ENCODE measurements around the gene MTSS2.
A peak's percentile ranks its signal among the peaks of the same experiment; 100 is the strongest.
"Not testable (repeated sequence)": the region's sequence is repeated elsewhere in the genome, so short reads cannot be mapped to it uniquely, and the experiment has no call there.

Gene MTSS2

DNA sequence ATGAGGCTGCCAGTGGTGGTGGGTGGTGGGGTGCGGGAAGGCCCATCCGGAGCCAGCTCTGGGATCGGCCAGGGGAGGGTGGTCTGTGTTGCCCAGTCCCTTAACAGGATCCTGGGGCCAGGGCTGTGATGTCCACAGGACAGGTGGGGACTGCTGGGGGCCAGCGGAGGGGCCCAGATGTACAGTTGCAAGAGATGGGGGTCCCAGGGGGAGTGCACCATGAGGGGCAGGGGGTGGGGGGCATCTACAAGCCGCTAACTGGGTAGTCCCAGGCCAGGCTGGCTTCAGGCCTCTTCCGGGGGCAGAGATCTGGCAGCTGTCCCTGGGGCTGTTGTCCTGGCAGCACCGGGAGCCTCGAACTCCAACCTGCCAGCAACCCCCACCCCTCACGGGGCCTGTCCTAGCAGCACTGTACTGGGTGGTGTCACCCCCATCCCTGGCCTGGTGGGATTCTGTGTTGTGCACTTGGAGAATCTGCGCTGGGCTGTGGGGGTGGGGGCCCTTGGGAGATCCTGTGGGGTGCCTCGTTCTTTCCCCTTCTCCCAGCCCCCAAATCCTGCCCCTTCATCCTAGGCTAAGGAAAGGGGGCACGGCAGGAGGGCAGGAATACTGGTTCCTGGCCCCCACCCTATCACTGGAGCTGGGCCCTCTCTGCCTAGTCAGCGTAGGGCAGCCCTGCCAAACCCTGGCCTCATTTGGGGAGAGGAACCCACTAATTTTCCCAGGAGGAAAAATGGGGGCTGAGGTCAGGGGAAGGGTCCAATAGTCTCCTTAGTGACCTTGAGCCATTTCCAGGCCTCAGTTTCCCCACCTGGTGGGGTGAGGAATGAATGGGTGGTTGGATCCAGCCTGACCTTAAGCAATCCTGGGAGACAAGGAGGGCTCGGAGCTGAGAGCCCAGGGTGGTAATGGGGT is 1.4 kb downstream of the MTSS2 start:
- no peak for DNase-seq

DNA sequence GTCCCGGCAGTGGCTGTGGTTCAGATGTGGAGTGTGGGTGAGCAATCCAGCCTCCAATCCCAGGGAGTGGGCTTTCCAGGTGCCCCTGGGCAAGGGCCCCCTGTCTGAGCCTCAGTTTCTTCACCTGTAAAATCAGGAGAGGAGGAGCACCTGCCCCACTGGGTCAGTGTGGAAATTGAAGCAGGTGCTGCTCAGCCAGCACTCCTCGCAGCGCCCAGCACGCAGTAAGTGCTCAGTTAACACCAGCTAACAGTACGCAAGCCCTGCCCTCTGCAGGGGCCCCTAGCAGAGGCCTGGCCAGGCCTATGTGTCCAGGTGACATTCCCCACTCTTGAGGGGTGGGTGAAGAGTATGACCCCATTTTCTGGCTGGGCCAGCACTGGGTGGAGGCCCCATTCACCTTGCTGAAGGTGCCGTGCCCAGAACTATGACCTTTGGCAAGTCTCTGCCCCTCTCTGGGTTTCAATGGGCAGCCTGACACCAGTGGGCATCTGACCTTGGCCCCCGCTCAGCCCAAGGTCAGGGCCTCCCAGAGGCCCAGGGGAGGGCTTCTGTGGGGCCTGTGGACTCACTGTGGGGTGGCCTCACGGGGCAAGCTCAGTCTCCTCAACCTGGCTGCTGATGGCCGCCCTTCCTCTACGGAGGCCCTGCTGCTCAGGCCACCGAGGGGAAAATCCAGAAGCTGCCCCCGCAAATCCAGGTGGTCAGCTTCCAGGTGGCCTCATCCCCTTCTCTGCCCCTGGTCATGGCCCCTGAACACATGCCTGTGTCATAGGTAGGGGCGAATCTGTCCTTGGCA is 2.5 kb downstream of the MTSS2 start:
- no peak for DNase-seq

DNA sequence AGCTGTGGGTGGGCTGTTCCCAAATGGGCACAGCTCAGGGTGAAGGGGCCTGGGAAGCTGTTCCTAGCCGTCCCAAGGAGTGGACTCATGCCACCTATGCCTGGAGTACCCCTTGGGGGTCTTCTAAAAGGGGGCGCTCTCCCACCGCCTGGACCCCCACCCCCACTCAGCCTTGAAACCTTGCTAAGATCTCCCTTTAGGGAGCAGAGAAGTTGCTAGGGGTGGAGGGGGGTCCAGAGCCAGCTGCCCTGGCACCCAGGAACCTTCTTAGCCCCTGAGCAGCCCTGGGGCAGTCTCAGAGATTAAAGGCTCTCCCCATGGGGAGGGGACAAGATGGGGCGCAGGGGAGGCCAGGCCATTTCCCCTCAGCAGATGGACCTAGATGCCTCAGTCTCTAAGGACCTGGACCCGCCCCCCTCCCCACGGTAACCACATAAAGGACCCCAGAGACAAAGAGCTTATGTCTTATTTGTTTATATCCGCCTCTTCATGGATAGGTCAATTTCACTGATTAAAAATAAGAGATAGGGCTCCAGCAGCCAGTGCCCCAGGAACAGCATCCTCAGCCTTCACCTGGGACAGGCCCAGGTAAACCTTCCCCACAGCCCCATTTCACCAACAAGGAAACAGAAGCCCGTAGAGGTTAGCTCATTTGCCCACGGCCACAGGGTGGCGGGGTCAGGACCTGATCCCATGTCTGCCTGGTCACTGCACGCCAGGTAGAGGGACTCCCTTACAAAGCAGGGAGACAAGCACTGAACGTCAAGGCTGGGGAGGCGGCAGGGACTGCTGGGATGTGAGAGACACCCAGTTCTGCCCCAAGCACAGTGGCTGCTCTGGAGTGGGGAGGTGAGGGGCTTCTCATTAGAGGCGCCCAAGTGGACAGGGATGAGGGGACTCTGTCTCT is 3.4 kb downstream of the MTSS2 start:
- DNase-seq = no peak

DNA sequence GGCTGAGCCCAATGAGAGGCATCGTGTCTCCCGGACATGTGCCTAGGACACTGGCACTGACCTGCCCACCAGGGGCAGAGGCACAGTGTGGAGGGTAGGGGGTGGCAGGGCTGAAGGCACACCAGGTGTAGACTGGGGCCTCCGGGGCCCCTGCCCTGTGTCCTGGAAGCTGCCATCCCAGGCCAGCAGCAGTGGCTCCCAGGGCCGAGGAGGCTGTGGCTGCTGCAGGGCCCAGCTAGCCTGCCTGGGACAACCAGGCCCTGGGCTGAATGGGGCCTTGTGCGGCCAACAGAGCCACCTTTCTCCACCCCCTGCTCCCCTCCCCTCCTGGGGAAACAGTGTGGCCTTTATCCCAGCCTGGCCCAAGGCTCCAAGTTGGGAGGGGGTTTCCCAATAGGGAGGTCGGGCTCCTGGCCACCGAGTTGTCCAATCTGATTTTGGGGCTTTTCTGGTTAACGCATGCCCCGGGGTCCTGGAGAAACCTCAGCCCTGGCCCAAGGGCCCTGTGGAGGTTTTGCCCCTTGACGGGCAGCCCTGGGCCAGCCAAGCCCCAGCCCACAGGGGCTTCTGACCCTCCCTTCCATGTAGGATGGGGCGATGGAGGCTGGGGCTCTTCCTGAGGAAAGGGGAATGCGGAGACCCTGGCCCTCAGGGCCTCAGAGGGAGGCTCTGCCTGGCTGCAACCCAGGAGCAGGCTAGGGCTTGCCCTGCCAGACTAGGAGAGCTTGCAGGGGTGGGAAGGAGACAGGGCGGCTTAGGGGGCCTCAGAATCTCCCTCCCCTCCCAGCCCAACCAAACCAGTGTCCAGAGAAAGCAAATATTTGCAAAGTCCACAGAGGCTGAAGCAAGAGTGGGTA is 4.2 kb downstream of the MTSS2 start:
- no peak for DNase-seq

DNA sequence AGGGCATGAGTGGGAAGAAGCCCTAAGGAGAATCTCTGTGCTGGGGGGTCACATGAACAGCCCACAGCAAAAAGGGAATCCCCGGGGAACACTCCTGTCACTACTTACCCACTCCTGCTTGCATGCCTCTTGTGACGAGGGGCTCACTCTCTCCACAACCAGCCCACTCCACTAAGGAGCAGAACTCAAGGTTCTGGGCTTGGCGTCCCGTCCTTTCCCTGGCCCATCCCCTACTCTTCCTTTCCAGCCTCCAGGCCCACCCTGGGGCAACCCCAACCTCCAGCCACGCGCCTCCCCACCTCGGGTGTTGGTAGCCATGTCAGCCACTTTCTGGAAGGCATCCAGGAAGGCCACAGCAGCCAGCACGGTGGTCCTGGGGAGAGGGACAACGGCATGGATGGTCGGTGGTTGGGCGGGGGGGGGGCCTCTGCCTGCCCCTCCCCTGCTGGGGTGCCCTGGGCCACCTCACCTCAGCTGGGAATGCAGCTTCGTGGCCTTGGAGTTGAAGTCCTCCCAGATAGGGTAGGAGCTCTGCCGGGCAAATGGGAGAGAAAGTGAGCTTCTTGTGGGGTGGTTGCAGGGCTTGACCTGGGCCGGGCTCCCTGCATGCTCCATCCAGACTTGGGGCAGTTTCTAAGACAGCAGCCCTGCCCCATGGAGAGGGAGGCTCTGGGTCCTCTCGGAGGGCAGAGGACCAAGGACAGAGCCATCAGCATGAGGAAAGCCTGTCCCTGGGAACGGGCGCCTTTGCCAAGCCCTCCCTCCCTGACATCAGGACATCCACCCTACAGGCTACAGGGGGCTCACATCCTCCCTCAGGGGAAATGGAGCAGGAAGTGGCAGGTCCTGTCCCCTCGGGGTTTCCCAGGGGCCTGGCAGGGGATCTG is 5.1 kb downstream of the MTSS2 start:
- DNase-seq = no peak

DNA sequence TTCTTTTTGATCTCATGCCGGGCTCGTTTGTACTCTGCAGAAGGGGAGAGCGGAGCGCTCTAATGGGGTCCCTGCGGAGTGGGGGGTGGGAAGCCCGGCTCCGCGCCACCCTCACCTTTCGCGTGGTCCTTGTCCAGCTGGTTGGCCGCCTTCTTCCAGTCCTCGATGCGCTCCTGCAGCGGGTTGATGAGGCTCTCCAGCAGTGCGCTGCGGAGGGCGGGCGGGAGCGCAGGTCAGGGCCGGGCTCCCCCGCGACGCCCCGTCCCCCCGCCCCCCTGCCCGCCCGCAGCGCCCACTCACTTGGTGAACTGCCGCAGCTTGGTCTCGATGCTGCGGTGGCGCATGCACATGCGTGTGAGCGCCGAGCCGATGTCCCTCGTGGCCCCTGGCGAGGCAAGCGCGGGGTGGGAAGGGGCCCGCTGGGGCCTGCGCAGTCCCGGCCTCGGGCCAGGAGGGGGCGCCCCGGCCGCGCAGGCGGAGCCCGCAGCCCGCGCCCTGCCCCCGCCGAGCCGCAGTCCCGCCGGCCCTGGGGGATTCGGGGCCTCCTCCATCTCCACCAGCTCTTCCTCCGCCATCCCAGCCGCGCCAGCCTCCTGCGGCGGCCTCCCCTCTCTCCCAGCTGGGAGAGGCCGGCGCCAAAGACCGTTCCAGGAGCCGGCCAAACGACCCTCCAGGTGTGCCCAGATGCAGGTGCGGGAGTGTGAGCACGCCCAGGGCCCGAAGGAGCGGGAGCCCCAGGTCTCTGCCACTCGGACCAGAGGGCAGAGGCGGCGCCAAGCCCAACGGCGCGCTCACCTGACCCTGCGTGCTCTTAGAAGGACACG is 6.0 kb downstream of the MTSS2 start:
- DNase-seq = peak in 1 of 3 donors; percentile 28

DNA sequence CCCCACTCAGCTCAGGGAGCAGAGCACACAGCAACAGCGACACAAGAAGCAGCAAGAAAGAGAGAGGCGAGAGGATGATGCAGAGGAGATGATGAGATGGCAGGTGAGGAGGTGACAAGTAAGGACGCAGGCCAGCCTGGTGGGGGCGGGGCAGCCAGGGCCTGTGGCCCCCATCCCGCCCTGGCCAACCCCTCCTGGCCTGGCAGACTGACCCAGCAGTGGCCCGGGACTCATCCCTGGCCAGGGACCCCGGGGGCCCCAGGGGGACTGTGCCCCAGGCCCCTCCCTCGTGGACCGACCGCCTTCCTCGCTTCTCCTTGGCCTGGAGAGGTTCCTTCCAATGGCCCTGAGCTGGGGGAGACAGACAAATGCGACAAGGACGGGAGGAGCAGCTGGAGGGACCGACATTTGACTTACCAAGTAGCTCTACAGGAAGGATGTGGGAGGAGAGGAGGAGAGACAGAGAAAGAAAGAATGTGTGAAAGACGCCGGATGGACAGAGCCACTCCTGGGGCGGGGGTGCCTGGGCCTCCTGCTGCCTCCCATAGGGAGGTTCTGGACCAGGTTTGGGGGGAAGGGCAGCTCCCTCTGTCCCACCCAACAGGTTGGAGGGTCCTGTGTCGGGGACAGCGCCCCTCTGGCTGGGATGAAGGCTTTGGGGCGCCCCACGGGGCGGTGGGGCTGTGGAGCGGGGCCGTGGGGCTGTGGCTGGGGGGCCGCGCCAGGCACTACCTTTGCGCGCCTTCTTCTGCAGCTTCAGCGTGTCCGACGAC is 6.8 kb downstream of the MTSS2 start:
- DNase-seq = no peak

DNA sequence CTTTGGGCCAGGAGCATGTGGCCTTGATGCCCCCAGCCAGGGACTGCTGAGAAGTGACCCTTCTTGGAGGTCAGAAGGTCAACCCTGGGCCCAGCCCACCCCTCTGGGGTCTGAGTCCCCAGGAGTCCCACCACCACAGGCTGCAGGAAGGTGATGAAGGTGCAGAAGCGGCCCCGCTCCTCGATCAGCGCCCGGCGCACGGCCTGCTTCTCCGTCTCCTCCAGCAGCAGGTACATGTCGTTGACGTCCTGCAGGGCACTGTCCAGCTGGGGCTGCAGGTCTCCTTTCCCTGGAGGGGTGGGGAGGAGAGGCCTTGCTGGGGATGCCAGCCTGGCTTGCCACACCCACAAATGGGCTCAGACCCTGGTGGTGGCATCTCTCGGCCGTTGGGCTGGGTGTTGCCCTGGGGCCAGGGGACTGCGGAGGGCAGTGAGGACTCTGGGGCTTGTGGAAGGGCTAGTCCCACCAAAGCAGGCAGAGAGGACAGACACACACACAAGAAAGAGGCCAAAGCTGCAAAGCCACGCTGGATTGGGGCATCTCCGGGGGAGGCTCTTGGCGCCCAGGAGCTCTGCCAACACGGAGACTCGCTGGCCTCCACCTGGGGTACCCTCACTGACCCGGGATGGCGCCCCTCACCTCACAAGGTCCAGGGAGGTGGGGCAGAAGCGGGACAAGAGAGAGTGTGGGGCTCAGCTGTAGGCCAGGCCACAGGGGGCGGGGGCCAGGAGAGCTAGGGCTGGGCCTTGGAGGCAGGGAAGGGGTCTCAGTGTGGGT is 7.5 kb downstream of the MTSS2 start:
- no peak for DNase-seq

DNA sequence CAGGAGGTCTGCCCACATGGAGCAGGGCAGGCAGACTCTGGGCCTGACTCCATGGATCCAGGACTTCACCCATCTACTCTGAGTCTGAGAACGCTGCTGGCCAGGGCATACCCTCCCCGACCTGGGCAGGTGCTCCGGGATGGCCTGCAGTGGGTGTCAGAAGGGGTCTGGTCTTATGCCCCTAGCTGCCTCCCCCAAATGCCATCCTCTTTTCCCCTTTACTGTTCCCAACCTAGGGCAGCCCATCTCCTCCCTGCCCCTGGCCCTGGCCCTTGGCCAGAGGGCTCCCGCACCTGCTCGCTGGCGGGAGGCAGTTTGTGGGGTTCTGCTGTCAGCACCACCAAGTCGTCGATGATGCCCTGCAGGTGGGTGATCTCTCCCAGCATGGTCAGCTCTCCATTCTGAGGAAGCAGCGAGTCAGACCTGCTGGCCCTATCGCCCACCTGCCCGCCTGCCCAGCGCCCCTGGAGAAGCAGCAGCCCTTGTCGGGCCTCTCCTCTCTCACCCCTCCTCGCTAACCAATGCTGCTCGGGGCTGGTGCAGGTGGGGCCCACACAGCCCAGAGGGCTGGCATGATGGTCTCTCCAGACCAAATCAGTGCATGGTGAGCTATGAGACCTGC is 8.2 kb downstream of the MTSS2 start:
- no peak for DNase-seq

DNA sequence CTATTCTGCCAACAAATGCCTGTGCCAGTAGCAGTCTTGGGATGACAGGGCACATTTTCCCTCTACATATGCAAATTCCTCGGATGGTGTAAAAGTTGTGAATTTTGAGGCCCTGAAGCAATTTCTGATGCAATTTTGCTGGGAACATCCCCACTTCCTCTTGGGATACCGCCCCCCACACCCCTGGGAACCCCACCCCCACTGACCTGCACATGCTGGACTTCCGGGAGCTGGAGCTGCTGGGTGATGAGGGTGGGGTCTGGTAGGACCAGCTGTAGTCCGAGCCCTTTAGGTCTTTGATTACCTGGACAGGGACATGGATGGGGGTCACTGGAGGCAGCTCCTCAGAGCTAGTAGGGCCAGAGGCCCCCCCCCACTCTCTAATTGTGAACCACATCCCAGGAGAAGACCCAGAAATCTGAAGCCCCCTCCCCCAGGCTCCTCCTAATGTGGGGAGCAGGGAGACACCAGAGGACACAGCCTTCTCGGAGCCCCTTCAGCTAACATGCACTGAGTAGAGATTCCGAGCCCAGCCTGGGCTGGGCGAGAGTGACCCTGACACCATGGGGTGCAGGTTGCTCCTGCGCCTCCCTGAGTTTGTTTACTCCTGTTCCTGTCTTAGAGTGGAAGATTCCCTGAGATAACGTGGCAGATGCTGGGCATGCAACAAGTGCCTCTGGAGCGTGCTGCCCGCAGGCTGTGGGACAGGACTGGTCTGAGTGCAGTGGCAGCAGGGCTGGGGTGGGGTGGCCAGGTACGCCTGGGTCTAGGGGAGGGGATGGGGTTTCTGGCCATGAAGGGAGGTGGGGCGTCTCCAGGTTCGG is 9.0 kb downstream of the MTSS2 start:
- peak in 1 of 3 donors; percentile 9 for DNase-seq

DNA sequence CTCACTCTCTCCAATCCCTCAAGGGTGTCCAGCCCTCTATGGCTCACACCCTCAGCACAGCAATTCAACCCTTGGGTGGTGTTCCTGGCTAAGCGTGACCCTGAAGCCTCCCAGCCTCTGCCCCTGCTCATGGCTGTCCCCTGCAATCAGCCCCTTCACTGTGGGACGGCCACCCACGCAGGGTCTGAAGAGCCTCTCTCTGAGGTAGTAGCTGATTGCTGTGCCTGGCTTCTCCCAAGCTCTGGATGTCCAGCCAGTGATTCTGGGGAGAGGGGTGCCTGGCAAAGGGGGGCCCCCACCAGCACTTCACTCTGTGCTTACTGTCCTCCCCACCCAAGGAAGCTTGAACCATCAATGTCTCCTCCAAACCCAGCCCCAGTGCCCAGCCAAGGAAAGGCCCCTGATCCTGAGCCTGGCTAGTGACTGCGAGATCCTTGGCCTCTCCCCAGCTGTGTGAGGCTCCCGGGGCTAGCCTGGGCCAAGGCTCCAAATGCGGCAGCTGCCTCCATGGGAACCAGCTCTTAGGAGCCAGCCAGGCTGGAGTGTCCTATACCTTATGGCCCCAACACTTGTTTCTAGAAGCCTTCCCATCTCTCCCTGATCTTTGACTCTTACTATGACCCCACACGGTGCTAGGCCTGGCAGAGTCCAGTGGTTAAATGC is 9.9 kb downstream of the MTSS2 start:
- no peak for DNase-seq

DNA sequence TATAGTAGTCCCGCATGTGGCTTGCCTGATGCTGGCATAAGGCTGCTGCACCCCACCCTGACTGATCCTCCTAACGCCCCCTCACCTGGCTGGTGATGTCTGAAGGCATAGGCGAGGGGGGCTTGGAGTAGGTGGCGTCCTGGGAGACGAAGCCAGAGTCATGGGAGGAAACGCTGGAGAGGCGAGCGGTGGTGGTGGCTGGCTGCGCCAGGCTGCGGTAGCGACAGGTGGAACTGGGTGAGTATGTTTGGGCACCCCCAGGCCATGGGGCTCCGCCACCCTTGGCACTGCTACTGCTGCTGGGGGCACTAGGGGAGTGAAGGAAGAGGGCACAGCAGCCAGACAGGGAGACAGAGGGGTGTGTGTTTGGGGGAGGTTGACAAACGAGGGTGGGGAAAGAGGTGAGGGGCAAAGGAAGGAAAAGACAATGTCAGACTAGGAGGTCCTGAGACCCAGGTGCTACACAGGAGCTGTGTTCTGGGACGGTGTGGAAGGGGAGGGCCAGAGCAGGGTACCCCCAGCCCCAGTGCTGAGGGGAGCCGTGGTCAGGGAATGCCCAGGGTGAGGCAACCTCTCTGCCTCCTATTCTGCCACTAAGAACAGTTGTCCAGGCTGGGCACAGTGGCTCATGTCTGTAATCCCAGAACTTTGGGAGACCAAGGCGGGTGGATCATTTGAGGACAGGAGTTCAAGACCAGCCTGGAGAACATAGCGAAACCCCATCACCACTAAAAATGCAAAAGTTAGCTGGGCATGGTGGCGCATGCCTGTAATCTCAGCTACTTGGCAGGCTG is 11.4 kb downstream of the MTSS2 start:
- no peak for DNase-seq

DNA sequence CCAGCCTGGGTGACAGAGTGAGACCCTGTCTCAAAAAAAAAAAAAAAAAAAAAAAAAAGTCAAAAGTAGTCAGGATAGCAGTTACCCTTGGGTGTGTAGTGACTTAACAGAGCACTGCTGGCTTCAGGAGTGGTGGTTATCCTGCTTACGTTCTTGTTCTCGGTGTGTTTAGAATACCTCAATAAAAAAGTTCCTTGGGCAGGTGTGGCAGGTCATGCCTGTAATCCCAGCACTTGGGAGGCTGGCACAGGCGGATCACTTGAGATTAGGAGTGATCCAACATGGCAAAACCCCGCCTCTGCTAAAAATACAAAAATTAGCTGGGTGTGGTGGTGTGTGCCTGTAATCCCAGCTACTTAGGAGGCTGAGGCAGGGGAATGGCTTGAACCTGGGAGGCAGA is 14.9 kb downstream of the MTSS2 start:
- DNase-seq = not testable (repeated sequence)

DNA sequence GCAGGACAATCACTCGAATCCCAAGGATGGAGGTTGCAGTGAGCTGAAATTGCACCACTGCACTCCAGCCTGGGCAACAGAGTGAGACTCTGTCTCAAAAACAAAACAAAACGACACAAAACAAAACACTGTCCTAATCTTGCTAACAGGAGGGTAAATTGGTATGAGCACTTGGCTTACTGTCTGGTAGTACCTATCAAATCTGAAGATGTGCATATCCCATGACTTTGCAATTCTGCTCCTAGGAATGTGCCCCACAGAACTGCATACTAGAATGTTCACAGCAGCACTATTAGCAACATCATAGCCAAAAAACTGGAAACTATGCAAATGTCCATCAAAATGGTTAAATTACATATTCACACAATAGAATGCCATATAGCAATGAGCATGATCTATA is 15.7 kb downstream of the MTSS2 start:
- no peak for DNase-seq

Data from suppressor macrophage treated with lipopolysaccharide for 1 hour (primary cell).